Measurements from ENCODE around the gene UGT1A7. TPM values are rescaled to one million over a fixed set of nuclear protein-coding genes. Genes with fewer than 3 reads are reported as not detected.
"Not testable (repeated sequence)": the region's sequence is repeated elsewhere in the genome, so short reads cannot be mapped to it uniquely, and the experiment has no call there.

The UGT1A7 gene
- total RNA-seq, 4 donors from 2014 or later: 28.1 to 145 (median 78.5) TPM

GRCh38 chr2:233740870-233741269 is 59.2 kb downstream of the UGT1A7 start:
- intact Hi-C loops (cut with DNase I): no loop called here
- H3K27me3 ChIP-seq: no peaks in the 10 kb centered on the region
- TF ChIP-seq CTCF (IDR thresholded peaks at IDR 0.05) (no peak), POLR2A (IDR thresholded peaks at IDR 0.05) (no peak)
- peaks cover 0 to 34% (median 0%) of the 10 kb centered on the region in 3 donors for H3K36me3 ChIP-seq
- 66% methylated on average over 2 of the region's 2 CpGs for WGBS, 2 donors
- no peak overlapping the region for H3K27ac ChIP-seq
- no peak overlapping the region for H3K4me3 ChIP-seq
- H3K4me1 ChIP-seq: no peaks in the 10 kb centered on the region
- no peaks in the 10 kb centered on the region for H3K9me3 ChIP-seq
- no peak for DNase-seq

GRCh38 chr2:233743464-233744259 is 62.0 kb downstream of the UGT1A7 start:
- DNase-seq: no peak
- no peaks in the 10 kb centered on the region for H3K9me3 ChIP-seq

GRCh38 chr2:233745073-233745755 is 63.5 kb downstream of the UGT1A7 start:
- H3K9me3 ChIP-seq: no peaks in the 10 kb centered on the region
- 65 to 72% methylated on average over 5 of the region's 5 CpGs for WGBS, 2 donors
- no peak overlapping the region for H3K4me3 ChIP-seq
- no peak overlapping the region for H3K27ac ChIP-seq
- peaks cover 0 to 22% (median 0%) of the 10 kb centered on the region in 3 donors for H3K36me3 ChIP-seq
- H3K4me1 ChIP-seq: no peaks in the 10 kb centered on the region
- no peak for DNase-seq
- no peak for TF ChIP-seq POLR2A (IDR thresholded peaks at IDR 0.05)
- no peak for TF ChIP-seq CTCF (IDR thresholded peaks at IDR 0.05)
- H3K27me3 ChIP-seq: no peaks in the 10 kb centered on the region
- intact Hi-C loops (cut with DNase I): no loop called here

More at GRCh38 chr2:233743464-233744259, 62.0 kb downstream of the UGT1A7 start:
- Histone ChIP-seq H3K27ac (no peak overlapping the region), H3K27me3 (no peaks in the 10 kb centered on the region), H3K36me3 (peaks cover 0 to 22% (median 0%) of the 10 kb centered on the region in 3 donors), H3K4me3 (no peak overlapping the region), H3K4me1 (no peaks in the 10 kb centered on the region)
- 96 to 97% methylated on average over 19 to 24 of the region's 46 CpGs for WGBS, 2 donors
- TF ChIP-seq CTCF (IDR thresholded peaks at IDR 0.05): no peak
- no peak for TF ChIP-seq POLR2A (IDR thresholded peaks at IDR 0.05)
- intact Hi-C loops (cut with DNase I): no loop called here

GRCh38 chr2:233745838-233746237 is 64.1 kb downstream of the UGT1A7 start:
- 75 to 86% methylated on average over 2 of the region's 2 CpGs for WGBS, 2 donors
- H3K4me1 ChIP-seq; H3K27me3 ChIP-seq; H3K4me3 ChIP-seq; H3K27ac ChIP-seq; H3K9me3 ChIP-seq; DNase-seq; intact Hi-C loops (cut with DNase I): not testable (repeated sequence)
- H3K36me3 ChIP-seq: peaks cover 0 to 17% (median 0%) of the 10 kb centered on the region in 3 donors

- no peak for DNase-seq
- H3K4me1 ChIP-seq: no peaks in the 10 kb centered on the region
- WGBS, 2 donors: 75 to 82% methylated on average over 8 to 10 of the region's 10 CpGs
- intact Hi-C loops (cut with DNase I): no loop called here
- no peaks in the 10 kb centered on the region for H3K27me3 ChIP-seq
- no peaks in the 10 kb centered on the region for H3K9me3 ChIP-seq
- H3K27ac ChIP-seq: no peak overlapping the region
- no peak for TF ChIP-seq POLR2A (IDR thresholded peaks at IDR 0.05)
- TF ChIP-seq CTCF (IDR thresholded peaks at IDR 0.05): no peak
- no peak overlapping the region for H3K4me3 ChIP-seq
- H3K36me3 ChIP-seq: peaks cover 0 to 8% (median 0%) of the 10 kb centered on the region in 3 donors
These were observed 65.0 kb downstream of the UGT1A7 start for GRCh38 chr2:233746475-233747282.

Data from esophagus squamous epithelium (tissue), 5 donors.